ENCODE data around the gene APOF. TPM values are rescaled to one million over a fixed set of nuclear protein-coding genes. Genes with fewer than 3 reads are reported as not detected.

APOF gene
- total and polyA plus RNA-seq, 9 of the 15 experiments (the other 6 are each of a cell fraction or from before 2014, with no cell fraction given) = 0.09 to 0.15 (median 0.12) TPM; not detected in 5

DNA sequence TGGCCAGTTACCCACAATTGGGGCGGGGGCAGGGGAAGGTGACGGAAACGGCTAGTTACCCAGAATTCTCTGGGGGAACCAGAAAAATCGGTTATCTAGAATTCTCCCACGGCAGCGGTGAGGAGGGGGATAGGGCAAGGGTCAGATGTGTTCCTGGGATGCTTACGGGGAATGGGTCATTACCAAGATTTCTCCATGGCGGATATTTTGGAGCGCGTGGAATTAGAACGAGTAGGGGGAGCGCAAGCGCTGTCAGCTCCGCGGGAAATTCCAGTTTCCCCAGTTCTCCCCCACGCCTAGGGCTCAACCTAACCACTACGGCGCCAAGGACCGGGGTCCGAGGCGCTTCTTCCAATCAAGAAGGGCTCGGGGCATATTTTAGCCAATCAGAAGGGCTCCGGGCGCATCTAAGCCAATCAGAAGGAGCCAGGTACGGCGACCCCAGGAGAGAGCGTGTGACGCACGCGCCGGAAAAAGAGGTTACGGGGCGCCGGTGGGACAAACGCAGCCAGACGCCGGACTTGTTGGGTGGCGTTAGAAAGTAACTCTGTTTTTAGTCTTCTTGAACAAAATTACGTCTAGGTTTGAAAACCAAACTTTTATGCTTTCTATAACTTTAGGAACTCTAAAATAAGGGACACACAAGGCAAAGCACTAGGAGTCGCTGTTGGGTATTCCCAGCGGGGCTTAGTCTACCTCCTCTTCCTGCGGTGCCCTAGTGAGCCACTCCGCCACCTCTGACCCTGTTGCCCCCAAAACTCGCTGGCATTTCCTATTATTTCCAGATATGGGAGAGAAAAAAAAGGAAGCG lies 28.8 kb downstream of the APOF start, which contains the start of gene PAN2 (continued):
- peak; percentile 86 for TF ChIP-seq NBN (IDR thresholded peaks at IDR 0.05; ENCODE audit: low read depth)
- peak; percentile 76 for TF ChIP-seq FOXM1 (IDR thresholded peaks at IDR 0.05; ENCODE audit: low read depth)
- no peak for TF ChIP-seq FOXM1 (CRISPR knock-in tag; IDR thresholded peaks at IDR 0.05; ENCODE audit: low read depth)
- TF ChIP-seq HNRNPH1 (optimal IDR thresholded peaks at IDR 0.05; ENCODE audit: low read depth, low read length) = no peak
- TF ChIP-seq TEAD1 (CRISPR knock-in tag; IDR thresholded peaks at IDR 0.05) = peak; percentile 48 to 77; a peak in 3 of 4 replicates
- no peak for TF ChIP-seq ESRRB (CRISPR knock-in tag; IDR thresholded peaks at IDR 0.05; ENCODE audit: borderline replicate concordance)
- no peak for TF ChIP-seq SAP30 (IDR thresholded peaks at IDR 0.05; ENCODE audit: borderline replicate concordance, insufficient read depth, low read depth, low read length, poor library complexity, severe bottlenecking)
- TF ChIP-seq HDAC2 (IDR thresholded peaks at IDR 0.05) = peak; percentile 50; the same call in 1 of the 2 replicates
- TF ChIP-seq HLTF (IDR thresholded peaks at IDR 0.05) = no peak
- no peak for TF ChIP-seq CHD4 (IDR thresholded peaks at IDR 0.05; ENCODE audit: insufficient read depth, insufficient replicate concordance, low read depth, low read length, poor library complexity, severe bottlenecking)
- TF ChIP-seq NR1H2 (CRISPR knock-in tag; IDR thresholded peaks at IDR 0.05) = no peak
- no peak for TF ChIP-seq BRF2 (IDR thresholded peaks at IDR 0.05; ENCODE audit: borderline replicate concordance, insufficient read depth, insufficient read length)
- TF ChIP-seq FOXO4 (CRISPR knock-in tag; IDR thresholded peaks at IDR 0.05) = no peak
- TF ChIP-seq, protein P1, sequence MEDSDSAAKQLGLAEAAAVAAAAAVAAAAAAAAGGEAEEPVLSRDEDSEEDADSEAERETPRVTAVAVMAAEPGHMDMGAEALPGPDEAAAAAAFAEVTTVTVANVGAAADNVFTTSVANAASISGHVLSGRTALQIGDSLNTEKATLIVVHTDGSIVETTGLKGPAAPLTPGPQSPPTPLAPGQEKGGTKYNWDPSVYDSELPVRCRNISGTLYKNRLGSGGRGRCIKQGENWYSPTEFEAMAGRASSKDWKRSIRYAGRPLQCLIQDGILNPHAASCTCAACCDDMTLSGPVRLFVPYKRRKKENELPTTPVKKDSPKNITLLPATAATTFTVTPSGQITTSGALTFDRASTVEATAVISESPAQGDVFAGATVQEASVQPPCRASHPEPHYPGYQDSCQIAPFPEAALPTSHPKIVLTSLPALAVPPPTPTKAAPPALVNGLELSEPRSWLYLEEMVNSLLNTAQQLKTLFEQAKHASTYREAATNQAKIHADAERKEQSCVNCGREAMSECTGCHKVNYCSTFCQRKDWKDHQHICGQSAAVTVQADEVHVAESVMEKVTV (CRISPR knock-in tag; IDR thresholded peaks at IDR 0.05) = no peak
- TF ChIP-seq THRB (CRISPR knock-in tag; conservative IDR thresholded peaks at IDR 0.05) = no peak; the same call in 1 of the 2 replicates
- TF ChIP-seq WHSC1 (IDR thresholded peaks at IDR 0.05; ENCODE audit: low read length) = no peak
- TF ChIP-seq HNRNPLL (IDR thresholded peaks at IDR 0.05; ENCODE audit: low read depth, low read length, poor library complexity, severe bottlenecking) = peak; percentile 85
- no peak for TF ChIP-seq PATZ1 (CRISPR knock-in tag; IDR thresholded peaks at IDR 0.05; ENCODE audit: borderline replicate concordance)
- TF ChIP-seq PTTG1 (tag; IDR thresholded peaks at IDR 0.05; ENCODE audit: low read depth) = no peak

Measured in K562 (cell line).